Testis (tissue), 3 donors: ENCODE results near the gene NFATC2. TPM values are rescaled to one million over a fixed set of nuclear protein-coding genes. Genes with fewer than 3 reads are reported as not detected.

Experiments used
- DNase-seq: peaks from one replicate; pipeline ENCODE4 v3.0.0-alpha.2; 2019
- H3K27ac ChIP-seq, 2 donors: fragments of 200-600 bp; sonication (generic); one replicate each; pipeline ENCODE4 v1.5.1; 2019
- H3K27me3 ChIP-seq: fragments of 200-600 bp; sonication (generic); one replicate; pipeline ENCODE4 v1.5.1; 2019
- H3K36me3 ChIP-seq: fragments of 200-600 bp; sonication (generic); one replicate; pipeline ENCODE4 v1.5.1; 2017; ENCODE audit warnings: low read depth; ENCODE audit errors: missing control alignments
- H3K4me1 ChIP-seq: fragments of 200-600 bp; sonication (generic); one replicate; pipeline ENCODE4 v1.5.1; 2019
- H3K4me3 ChIP-seq, 2 donors: fragments of 200-600 bp; sonication (generic); one replicate each; pipeline ENCODE4 v1.5.1; 2017 to 2019
- H3K9me3 ChIP-seq: fragments of 200-600 bp; sonication (generic); one replicate; pipeline ENCODE4 v1.5.1; 2017
- CTCF ChIP-seq, 3 experiments: fragments of 450-650 bp in 2 of 3; fragments of 200-600 bp in 1 of 3; sonication (generic) in 1 of 3; IDR thresholded peaks; one replicate each; pipeline ENCODE4 v1.5.1; 2016 to 2019; ENCODE audit warnings: antibody characterized with exemption in 3 of 3, mild to moderate bottlenecking in 2 of 3, moderate library complexity in 1 of 3
- POLR2A ChIP-seq: fragments of 450-650 bp; IDR thresholded peaks from one replicate; pipeline ENCODE4 v1.6.1; 2017; ENCODE audit warnings: antibody characterized with exemption, mild to moderate bottlenecking, moderate library complexity
- WGBS, 2 donors: methylation state at CpG; one replicate each; pipeline ENCODE4 v1.1.5; 2018; 5-methylcytosine and 5-hydroxymethylcytosine counted together
- intact Hi-C: fragments of 100-400 bp; cut with DNase I; formaldehyde crosslinking; loops from one replicate; pipeline ENCODE4 v1.15.1; 2023; ENCODE audit warnings: low total_unique reads
- polyA plus RNA-seq: library from polyadenylated mRNA; stranded (reverse); fragments of 350-450 nt; fragmentation: Illumina TruSeq; extraction: RNeasy Lipid Tissue Mini Kit (QIAGEN cat#74804); gene quantifications from one replicate; pipeline ENCODE4 v1.2.3, GENCODE V29; 2014; ENCODE audit warnings: low read depth, low replicate concordance; ENCODE audit not compliant: insufficient read depth
- total RNA-seq, 2 donors: library from RNA; depleted of rRNA; stranded (reverse); fragments of >200 nt; gene quantifications; one replicate each; pipeline ENCODE4 v1.2.3, GENCODE V29; 2016

NFATC2 gene
- total and polyA plus RNA-seq, 3 donors from 2014 or later = 5.4 to 7.5 (median 6.5) TPM

- H3K4me3 ChIP-seq = no peak overlapping the region
- no peak for DNase-seq
- WGBS, 2 donors = 92 to 97% methylated on average over 3 of the region's 3 CpGs
- H3K27ac ChIP-seq = no peak overlapping the region
- no peaks in the 10 kb centered on the region for H3K9me3 ChIP-seq
- H3K36me3 ChIP-seq = no peaks in the 10 kb centered on the region
- H3K27me3 ChIP-seq = no peaks in the 10 kb centered on the region
- no peak for TF ChIP-seq POLR2A
- TF ChIP-seq CTCF (IDR thresholded peaks at IDR 0.05) = no peak
- intact Hi-C loops = no loop called here
- peaks cover 8% of the 10 kb centered on the region for H3K4me1 ChIP-seq
Measured at GRCh38 chr20:51470907-51471411, 71.6 kb downstream of the NFATC2 start.

GRCh38 chr20:51470499-51470820, 72.1 kb downstream of the NFATC2 start:
- Histone ChIP-seq H3K27me3 (no peaks in the 10 kb centered on the region), H3K36me3 (no peaks in the 10 kb centered on the region), H3K9me3 (no peaks in the 10 kb centered on the region), H3K27ac (no peak overlapping the region), H3K4me3 (no peak overlapping the region), H3K4me1 (peaks cover 8% of the 10 kb centered on the region)
- TF ChIP-seq POLR2A (no peak), CTCF (IDR thresholded peaks at IDR 0.05) (no peak)
- intact Hi-C loops = no loop called here
- 54 to 62% methylated on average over 5 of the region's 5 CpGs for WGBS, 2 donors
- no peak for DNase-seq

GRCh38 chr20:51469578-51470498, 72.7 kb downstream of the NFATC2 start:
- peaks cover 8% of the 10 kb centered on the region for H3K4me1 ChIP-seq
- no peak for DNase-seq
- no peaks in the 10 kb centered on the region for H3K27me3 ChIP-seq
- no peak overlapping the region for H3K4me3 ChIP-seq
- TF ChIP-seq CTCF (IDR thresholded peaks at IDR 0.05) = no peak
- TF ChIP-seq POLR2A = no peak
- no peak overlapping the region for H3K27ac ChIP-seq
- no peaks in the 10 kb centered on the region for H3K9me3 ChIP-seq
- 78 to 81% methylated on average over 11 of the region's 11 CpGs for WGBS, 2 donors
- no peaks in the 10 kb centered on the region for H3K36me3 ChIP-seq
- intact Hi-C loops = no loop called here

GRCh38 chr20:51469046-51469445, 73.5 kb downstream of the NFATC2 start:
- Histone ChIP-seq H3K36me3 (no peaks in the 10 kb centered on the region), H3K27ac (no peak overlapping the region), H3K4me3 (no peak overlapping the region), H3K9me3 (no peaks in the 10 kb centered on the region), H3K27me3 (no peaks in the 10 kb centered on the region), H3K4me1 (peaks cover 8% of the 10 kb centered on the region)
- WGBS, 2 donors = 88 to 95% methylated on average over 6 of the region's 6 CpGs
- no peak for TF ChIP-seq CTCF (IDR thresholded peaks at IDR 0.05)
- TF ChIP-seq POLR2A = no peak
- intact Hi-C loops = no loop called here
- DNase-seq = no peak
